ENCODE measurements around the gene UBE2J2. TPM values are rescaled to one million over a fixed set of nuclear protein-coding genes. Genes with fewer than 3 reads are reported as not detected.

Gene UBE2J2
- total RNA-seq, 1 donor: 26.9 TPM

GRCh38 chr1:1293263-1294249 lies 19.9 kb upstream of the UBE2J2 start:
- Histone ChIP-seq H3K27me3 (ENCODE audit: insufficient read depth, low read length) (no peaks in the 10 kb centered on the region), H3K4me3 (ENCODE audit: low read length) (no peak overlapping the region), H3K9me3 (ENCODE audit: low read depth, low read length) (no peaks in the 10 kb centered on the region), H3K4me1 (ENCODE audit: insufficient read depth, low read length) (no peaks in the 10 kb centered on the region)

GRCh38 chr1:1292851-1293250 lies 19.2 kb upstream of the UBE2J2 start:
- H3K27me3 ChIP-seq (ENCODE audit: insufficient read depth, low read length): no peaks in the 10 kb centered on the region
- H3K4me1 ChIP-seq (ENCODE audit: insufficient read depth, low read length): no peaks in the 10 kb centered on the region
- no peak overlapping the region for H3K4me3 ChIP-seq (ENCODE audit: low read length)
- no peaks in the 10 kb centered on the region for H3K9me3 ChIP-seq (ENCODE audit: low read depth, low read length)

- H3K4me1 ChIP-seq (ENCODE audit: insufficient read depth, low read length): no peaks in the 10 kb centered on the region
- no peaks in the 10 kb centered on the region for H3K9me3 ChIP-seq (ENCODE audit: low read depth, low read length)
- no peak overlapping the region for H3K4me3 ChIP-seq (ENCODE audit: low read length)
- no peaks in the 10 kb centered on the region for H3K27me3 ChIP-seq (ENCODE audit: insufficient read depth, low read length)
Measured at GRCh38 chr1:1292442-1292779, 18.8 kb upstream of the UBE2J2 start.

- Histone ChIP-seq H3K4me3 (ENCODE audit: low read length) (no peak overlapping the region), H3K4me1 (ENCODE audit: insufficient read depth, low read length) (no peaks in the 10 kb centered on the region), H3K27me3 (ENCODE audit: insufficient read depth, low read length) (no peaks in the 10 kb centered on the region), H3K9me3 (ENCODE audit: low read depth, low read length) (no peaks in the 10 kb centered on the region)
Measured at GRCh38 chr1:1291548-1292441, 18.1 kb upstream of the UBE2J2 start.

- Histone ChIP-seq H3K9me3 (ENCODE audit: low read depth, low read length) (no peaks in the 10 kb centered on the region), H3K4me1 (ENCODE audit: insufficient read depth, low read length) (no peaks in the 10 kb centered on the region), H3K4me3 (ENCODE audit: low read length) (no peak overlapping the region), H3K27me3 (ENCODE audit: insufficient read depth, low read length) (no peaks in the 10 kb centered on the region)
Measured at GRCh38 chr1:1291023-1291528, 17.4 kb upstream of the UBE2J2 start.

GRCh38 chr1:1290238-1290731 lies 16.6 kb upstream of the UBE2J2 start:
- no peaks in the 10 kb centered on the region for H3K27me3 ChIP-seq (ENCODE audit: insufficient read depth, low read length)
- H3K9me3 ChIP-seq (ENCODE audit: low read depth, low read length): no peaks in the 10 kb centered on the region
- no peak overlapping the region for H3K4me3 ChIP-seq (ENCODE audit: low read length)
- H3K4me1 ChIP-seq (ENCODE audit: insufficient read depth, low read length): no peaks in the 10 kb centered on the region

GRCh38 chr1:1287288-1288110 lies 13.8 kb upstream of the UBE2J2 start:
- no peak overlapping the region for H3K4me3 ChIP-seq (ENCODE audit: low read length)

GRCh38 chr1:1286313-1287261 lies 12.9 kb upstream of the UBE2J2 start:
- Histone ChIP-seq H3K9me3 (ENCODE audit: low read depth, low read length) (no peaks in the 10 kb centered on the region), H3K27me3 (ENCODE audit: insufficient read depth, low read length) (no peaks in the 10 kb centered on the region), H3K4me3 (ENCODE audit: low read length) (no peak overlapping the region), H3K4me1 (ENCODE audit: insufficient read depth, low read length) (no peaks in the 10 kb centered on the region)

More at GRCh38 chr1:1287288-1288110, 13.8 kb upstream of the UBE2J2 start:
- Histone ChIP-seq H3K9me3 (ENCODE audit: low read depth, low read length) (no peaks in the 10 kb centered on the region), H3K4me1 (ENCODE audit: insufficient read depth, low read length) (no peaks in the 10 kb centered on the region), H3K27me3 (ENCODE audit: insufficient read depth, low read length) (no peaks in the 10 kb centered on the region)

- H3K27me3 ChIP-seq (ENCODE audit: insufficient read depth, low read length): no peaks in the 10 kb centered on the region
- H3K4me3 ChIP-seq (ENCODE audit: low read length): no peak overlapping the region
- H3K9me3 ChIP-seq (ENCODE audit: low read depth, low read length): no peaks in the 10 kb centered on the region
- H3K4me1 ChIP-seq (ENCODE audit: insufficient read depth, low read length): no peaks in the 10 kb centered on the region
Measured at GRCh38 chr1:1285611-1286311, 12.1 kb upstream of the UBE2J2 start.

GRCh38 chr1:1285102-1285571 lies 11.5 kb upstream of the UBE2J2 start:
- Histone ChIP-seq H3K4me3 (ENCODE audit: low read length) (no peak overlapping the region), H3K9me3 (ENCODE audit: low read depth, low read length) (no peaks in the 10 kb centered on the region), H3K27me3 (ENCODE audit: insufficient read depth, low read length) (no peaks in the 10 kb centered on the region), H3K4me1 (ENCODE audit: insufficient read depth, low read length) (no peaks in the 10 kb centered on the region)

GRCh38 chr1:1284221-1285101 lies 10.8 kb upstream of the UBE2J2 start:
- no peaks in the 10 kb centered on the region for H3K27me3 ChIP-seq (ENCODE audit: insufficient read depth, low read length)
- no peaks in the 10 kb centered on the region for H3K9me3 ChIP-seq (ENCODE audit: low read depth, low read length)
- no peaks in the 10 kb centered on the region for H3K4me1 ChIP-seq (ENCODE audit: insufficient read depth, low read length)
- no peak overlapping the region for H3K4me3 ChIP-seq (ENCODE audit: low read length)

- Histone ChIP-seq H3K27me3 (ENCODE audit: insufficient read depth, low read length) (no peaks in the 10 kb centered on the region), H3K4me3 (ENCODE audit: low read length) (no peak overlapping the region), H3K4me1 (ENCODE audit: insufficient read depth, low read length) (no peaks in the 10 kb centered on the region), H3K9me3 (ENCODE audit: low read depth, low read length) (no peaks in the 10 kb centered on the region)
Measured at GRCh38 chr1:1283821-1284220, 10.2 kb upstream of the UBE2J2 start.
